Testis (tissue), 2 donors: ENCODE results near the gene ZNF862.

Experiments used
- POLR2A ChIP-seq: fragments of 450-650 bp; IDR thresholded peaks from one replicate; pipeline ENCODE4 v1.6.1; 2017; ENCODE audit warnings: antibody characterized with exemption, mild to moderate bottlenecking, moderate library complexity
- TF ChIP-seq, protein P1 (sequence below), 3 experiments: fragments of 450-650 bp in 2 of 3; fragments of 200-600 bp in 1 of 3; sonication (generic) in 1 of 3; IDR thresholded peaks; one replicate each; pipeline ENCODE4 v1.5.1; 2016 to 2019; ENCODE audit warnings: antibody characterized with exemption in 3 of 3, mild to moderate bottlenecking in 2 of 3, moderate library complexity in 1 of 3

- TF ChIP-seq POLR2A = no peak
- TF ChIP-seq, protein P1, sequence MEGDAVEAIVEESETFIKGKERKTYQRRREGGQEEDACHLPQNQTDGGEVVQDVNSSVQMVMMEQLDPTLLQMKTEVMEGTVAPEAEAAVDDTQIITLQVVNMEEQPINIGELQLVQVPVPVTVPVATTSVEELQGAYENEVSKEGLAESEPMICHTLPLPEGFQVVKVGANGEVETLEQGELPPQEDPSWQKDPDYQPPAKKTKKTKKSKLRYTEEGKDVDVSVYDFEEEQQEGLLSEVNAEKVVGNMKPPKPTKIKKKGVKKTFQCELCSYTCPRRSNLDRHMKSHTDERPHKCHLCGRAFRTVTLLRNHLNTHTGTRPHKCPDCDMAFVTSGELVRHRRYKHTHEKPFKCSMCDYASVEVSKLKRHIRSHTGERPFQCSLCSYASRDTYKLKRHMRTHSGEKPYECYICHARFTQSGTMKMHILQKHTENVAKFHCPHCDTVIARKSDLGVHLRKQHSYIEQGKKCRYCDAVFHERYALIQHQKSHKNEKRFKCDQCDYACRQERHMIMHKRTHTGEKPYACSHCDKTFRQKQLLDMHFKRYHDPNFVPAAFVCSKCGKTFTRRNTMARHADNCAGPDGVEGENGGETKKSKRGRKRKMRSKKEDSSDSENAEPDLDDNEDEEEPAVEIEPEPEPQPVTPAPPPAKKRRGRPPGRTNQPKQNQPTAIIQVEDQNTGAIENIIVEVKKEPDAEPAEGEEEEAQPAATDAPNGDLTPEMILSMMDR (IDR thresholded peaks at IDR 0.05) = no peak
Observed at GRCh38 chr7:149851449-149851848, 13.3 kb downstream of the ZNF862 start.
